ENCODE data around the gene ZBTB47. TPM values are rescaled to one million over a fixed set of nuclear protein-coding genes. Genes with fewer than 3 reads are reported as not detected.

Gene ZBTB47
- total RNA-seq, 1 donor from 2014 or later = 4.4 TPM

DNA sequence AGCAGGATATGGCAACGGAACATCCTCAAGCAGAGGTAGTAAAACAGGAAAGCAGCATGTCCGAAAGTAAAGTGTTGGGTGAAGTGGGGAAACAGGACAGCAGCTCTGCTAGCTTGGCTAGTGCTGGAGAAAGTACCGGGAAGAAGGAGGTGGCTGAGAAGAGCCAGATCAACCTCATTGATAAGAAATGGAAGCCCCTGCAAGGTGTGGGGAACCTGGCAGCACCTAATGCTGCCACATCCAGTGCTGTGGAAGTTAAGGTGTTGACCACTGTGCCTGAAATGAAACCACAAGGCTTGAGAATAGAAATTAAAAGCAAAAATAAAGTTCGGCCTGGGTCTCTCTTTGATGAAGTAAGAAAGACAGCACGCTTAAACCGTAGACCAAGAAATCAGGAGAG, 14.3 kb upstream of the ZBTB47 start:
- Histone ChIP-seq H3K9me3 (ENCODE audit: low read depth) (no peaks in the 10 kb centered on the region), H3K79me2 (ENCODE audit: low read depth) (peaks cover 18% of the 10 kb centered on the region), H3K27ac (no peak overlapping the region), H3K36me3 (peaks cover 23% of the 10 kb centered on the region), H3F3A (ENCODE audit: low read depth) (no peaks in the 10 kb centered on the region), H3K4me1 (no peaks in the 10 kb centered on the region), H4K20me1 (ENCODE audit: low read depth) (peaks cover 19% of the 10 kb centered on the region), H3K27me3 (no peaks in the 10 kb centered on the region), H2AFZ (replicated peaks) (no peak overlapping the region), H3K4me3 (no peak overlapping the region), H3K9ac (no peak overlapping the region), H3K4me2 (no peak overlapping the region)
- Mint-ChIP-seq H3K9me3 (no peaks in the 10 kb centered on the region), H3K27ac (no peak overlapping the region), H3K27me3 (ENCODE audit: insufficient read depth, low read depth) (no peaks in the 10 kb centered on the region), H3K36me3 (peaks cover 26% of the 10 kb centered on the region), H3K4me3 (no peak overlapping the region), H3K4me1 (no peaks in the 10 kb centered on the region)
- DNase-seq (ENCODE audit: low spot score) = no peak
- TF ChIP-seq, protein P1, sequence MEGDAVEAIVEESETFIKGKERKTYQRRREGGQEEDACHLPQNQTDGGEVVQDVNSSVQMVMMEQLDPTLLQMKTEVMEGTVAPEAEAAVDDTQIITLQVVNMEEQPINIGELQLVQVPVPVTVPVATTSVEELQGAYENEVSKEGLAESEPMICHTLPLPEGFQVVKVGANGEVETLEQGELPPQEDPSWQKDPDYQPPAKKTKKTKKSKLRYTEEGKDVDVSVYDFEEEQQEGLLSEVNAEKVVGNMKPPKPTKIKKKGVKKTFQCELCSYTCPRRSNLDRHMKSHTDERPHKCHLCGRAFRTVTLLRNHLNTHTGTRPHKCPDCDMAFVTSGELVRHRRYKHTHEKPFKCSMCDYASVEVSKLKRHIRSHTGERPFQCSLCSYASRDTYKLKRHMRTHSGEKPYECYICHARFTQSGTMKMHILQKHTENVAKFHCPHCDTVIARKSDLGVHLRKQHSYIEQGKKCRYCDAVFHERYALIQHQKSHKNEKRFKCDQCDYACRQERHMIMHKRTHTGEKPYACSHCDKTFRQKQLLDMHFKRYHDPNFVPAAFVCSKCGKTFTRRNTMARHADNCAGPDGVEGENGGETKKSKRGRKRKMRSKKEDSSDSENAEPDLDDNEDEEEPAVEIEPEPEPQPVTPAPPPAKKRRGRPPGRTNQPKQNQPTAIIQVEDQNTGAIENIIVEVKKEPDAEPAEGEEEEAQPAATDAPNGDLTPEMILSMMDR (IDR thresholded peaks at IDR 0.05) = no peak
- TF ChIP-seq EZH2 (IDR thresholded peaks at IDR 0.05) (no peak), EZH2phosphoT487 (IDR thresholded peaks at IDR 0.05) (no peak)

DNA sequence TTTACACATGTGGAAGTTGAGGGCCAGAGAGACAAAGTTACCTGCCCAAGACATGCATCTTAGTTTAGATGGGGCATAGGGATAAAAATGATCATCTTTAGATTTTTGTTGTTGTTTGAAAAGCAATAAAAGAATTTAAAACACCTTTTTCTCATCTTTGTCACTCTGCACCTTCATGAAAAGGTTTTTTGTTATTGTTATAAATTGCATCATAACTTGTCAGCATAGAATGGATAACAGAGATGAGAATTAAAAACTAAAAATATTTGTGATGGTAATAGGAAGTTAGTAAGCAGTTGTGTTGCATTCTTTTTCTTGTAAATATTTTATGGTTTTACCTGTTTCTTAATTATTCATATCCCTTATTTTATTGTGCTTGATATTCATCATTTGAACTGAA, 13.4 kb upstream of the ZBTB47 start:
- Histone ChIP-seq H3K4me2 (no peak overlapping the region), H2AFZ (replicated peaks) (no peak overlapping the region), H3K4me1 (no peaks in the 10 kb centered on the region), H3K9me3 (ENCODE audit: low read depth) (no peaks in the 10 kb centered on the region), H3K4me3 (no peak overlapping the region), H3K9ac (no peak overlapping the region), H3K79me2 (ENCODE audit: low read depth) (peaks cover 18% of the 10 kb centered on the region), H3K27me3 (no peaks in the 10 kb centered on the region), H3K36me3 (peaks cover 18% of the 10 kb centered on the region), H4K20me1 (ENCODE audit: low read depth) (peaks cover 19% of the 10 kb centered on the region), H3F3A (ENCODE audit: low read depth) (peaks cover 2% of the 10 kb centered on the region), H3K27ac (no peak overlapping the region)
- Mint-ChIP-seq H3K27me3 (ENCODE audit: insufficient read depth, low read depth) (no peaks in the 10 kb centered on the region), H3K9me3 (no peaks in the 10 kb centered on the region), H3K4me3 (no peak overlapping the region), H3K36me3 (peaks cover 32% of the 10 kb centered on the region), H3K4me1 (no peaks in the 10 kb centered on the region), H3K27ac (no peak overlapping the region)
- no peak for DNase-seq (ENCODE audit: low spot score)
- TF ChIP-seq, protein P1 (IDR thresholded peaks at IDR 0.05) = no peak
- TF ChIP-seq EZH2phosphoT487 (IDR thresholded peaks at IDR 0.05) = no peak
- TF ChIP-seq EZH2 (IDR thresholded peaks at IDR 0.05) = no peak

DNA sequence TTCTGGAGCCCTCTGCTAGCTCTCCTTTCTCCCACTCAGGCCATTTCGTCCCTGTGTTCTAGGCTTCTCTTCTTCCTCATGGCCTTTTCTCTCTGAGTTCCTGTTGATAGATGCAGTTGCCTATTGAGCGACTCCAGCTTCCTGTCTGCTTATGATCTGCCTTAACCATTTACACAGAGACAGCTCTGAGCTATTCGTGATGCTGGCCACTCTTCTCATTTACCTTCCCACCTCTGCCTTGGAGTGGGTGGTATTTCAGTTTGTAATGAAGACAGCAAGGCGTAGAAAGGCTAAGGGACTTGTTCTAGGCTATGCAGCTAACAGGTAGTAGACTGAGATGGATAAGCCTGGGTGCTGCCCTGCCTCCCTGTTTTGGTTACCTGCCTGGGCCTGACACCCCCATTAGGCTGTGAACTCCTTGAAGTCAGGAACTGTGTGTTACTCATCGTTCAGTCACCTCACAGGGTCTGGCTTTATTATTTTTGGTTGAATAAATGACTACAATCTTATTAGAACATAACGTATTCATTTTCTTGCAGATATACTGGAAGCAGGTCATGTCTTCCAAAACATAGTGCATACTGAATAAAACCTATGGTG, 12.6 kb upstream of the ZBTB47 start:
- TF ChIP-seq EZH2 (IDR thresholded peaks at IDR 0.05) (no peak), EZH2phosphoT487 (IDR thresholded peaks at IDR 0.05) (no peak)
- TF ChIP-seq, protein P1 (IDR thresholded peaks at IDR 0.05) = no peak
- no peak overlapping the region for H3K9ac ChIP-seq
- no peak overlapping the region for H3K4me3 ChIP-seq
- no peak overlapping the region for H2AFZ ChIP-seq (replicated peaks)
- peaks cover 21% of the 10 kb centered on the region for H4K20me1 ChIP-seq (ENCODE audit: low read depth)
- H3K79me2 ChIP-seq (ENCODE audit: low read depth) = peaks cover 18% of the 10 kb centered on the region
- H3K36me3 ChIP-seq = peaks cover 21% of the 10 kb centered on the region
- no peaks in the 10 kb centered on the region for H3K27me3 ChIP-seq
- no peak overlapping the region for H3K27ac Mint-ChIP-seq
- no peaks in the 10 kb centered on the region for H3K9me3 Mint-ChIP-seq
- no peaks in the 10 kb centered on the region for H3K4me1 Mint-ChIP-seq
- H3K4me2 ChIP-seq = no peak overlapping the region
- no peaks in the 10 kb centered on the region for H3K27me3 Mint-ChIP-seq (ENCODE audit: insufficient read depth, low read depth)
- H3K4me3 Mint-ChIP-seq = no peak overlapping the region
- peaks cover 2% of the 10 kb centered on the region for H3F3A ChIP-seq (ENCODE audit: low read depth)
- no peak overlapping the region for H3K27ac ChIP-seq
- no peaks in the 10 kb centered on the region for H3K4me1 ChIP-seq
- H3K36me3 Mint-ChIP-seq = peaks cover 35% of the 10 kb centered on the region
- no peak for DNase-seq (ENCODE audit: low spot score)
- no peaks in the 10 kb centered on the region for H3K9me3 ChIP-seq (ENCODE audit: low read depth)

Data from neural progenitor cell (in vitro differentiated cells).